Lower leg skin (tissue), 3 donors: ENCODE measurements around the gene FYCO1.

ENCODE experiments used
- CTCF ChIP-seq, 3 donors: fragments of 450-650 bp; IDR thresholded peaks; one replicate each; pipeline ENCODE4 v1.5.1; 2016; ENCODE audit warnings: antibody characterized with exemption in 3 of 3, mild to moderate bottlenecking in 3 of 3, moderate library complexity in 2 of 3
- POLR2A ChIP-seq, 2 donors: fragments of 450-650 bp; IDR thresholded peaks; one replicate each; pipeline ENCODE4 v1.6.1; 2016 to 2017; ENCODE audit warnings: antibody characterized with exemption in 2 of 2, mild to moderate bottlenecking in 1 of 2, moderate library complexity in 1 of 2

- TF ChIP-seq CTCF (IDR thresholded peaks at IDR 0.05) (no peak), POLR2A (IDR thresholded peaks at IDR 0.05) (no peak)
These were observed 98.7 kb downstream of the FYCO1 start for GRCh38 chr3:45896956-45897355.
